NCI-H128 (cell line): ENCODE results near the gene FCGR2B.
"Not testable (repeated sequence)": the region's sequence is repeated elsewhere in the genome, so short reads cannot be mapped to it uniquely, and the experiment has no call there.

Source experiments
- DNase-seq: peaks from one replicate; lab custom pipeline; 2025; ENCODE audit not compliant: unreplicated experiment; lab: John Stamatoyannopoulos, UW

Gene FCGR2B

DNA sequence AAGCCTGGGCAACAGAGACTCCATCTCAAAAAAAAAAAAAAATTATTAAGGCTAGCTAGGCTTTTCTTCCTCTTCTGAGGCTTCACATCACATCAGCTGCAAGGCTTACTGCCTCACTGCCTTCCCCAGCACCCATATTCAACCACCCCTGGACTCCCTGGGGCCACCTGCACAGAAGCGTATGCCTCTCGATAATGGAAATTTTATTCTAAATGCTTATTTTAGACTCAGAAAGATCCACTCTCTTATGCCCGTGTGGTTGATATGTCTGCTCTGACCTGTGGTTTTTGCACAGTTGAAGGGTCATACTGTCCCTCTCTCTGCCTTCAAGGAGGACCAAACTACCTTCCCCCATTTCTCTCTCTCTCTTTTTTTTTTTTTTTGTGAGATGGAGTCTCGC is 42.6 kb downstream of the FCGR2B start:
- DNase-seq = no peak

DNA sequence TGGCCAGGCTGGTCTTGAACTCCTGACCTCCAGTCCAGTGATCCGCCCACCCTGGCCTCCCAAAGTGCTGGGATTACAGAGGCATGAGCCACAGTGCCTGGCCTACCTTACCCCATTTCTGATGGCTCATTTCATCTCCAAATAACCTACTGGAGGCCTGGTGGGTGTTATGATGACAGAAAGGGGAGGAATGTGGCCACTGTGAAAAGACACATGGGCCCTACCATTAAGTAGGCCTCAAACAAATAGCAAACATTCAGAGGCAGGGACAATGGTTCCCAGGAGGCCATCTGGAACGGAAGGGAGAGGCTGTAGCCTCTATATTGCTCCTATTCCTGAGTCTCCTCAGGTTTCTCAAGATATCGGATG is 43.2 kb downstream of the FCGR2B start:
- DNase-seq = no peak

DNA sequence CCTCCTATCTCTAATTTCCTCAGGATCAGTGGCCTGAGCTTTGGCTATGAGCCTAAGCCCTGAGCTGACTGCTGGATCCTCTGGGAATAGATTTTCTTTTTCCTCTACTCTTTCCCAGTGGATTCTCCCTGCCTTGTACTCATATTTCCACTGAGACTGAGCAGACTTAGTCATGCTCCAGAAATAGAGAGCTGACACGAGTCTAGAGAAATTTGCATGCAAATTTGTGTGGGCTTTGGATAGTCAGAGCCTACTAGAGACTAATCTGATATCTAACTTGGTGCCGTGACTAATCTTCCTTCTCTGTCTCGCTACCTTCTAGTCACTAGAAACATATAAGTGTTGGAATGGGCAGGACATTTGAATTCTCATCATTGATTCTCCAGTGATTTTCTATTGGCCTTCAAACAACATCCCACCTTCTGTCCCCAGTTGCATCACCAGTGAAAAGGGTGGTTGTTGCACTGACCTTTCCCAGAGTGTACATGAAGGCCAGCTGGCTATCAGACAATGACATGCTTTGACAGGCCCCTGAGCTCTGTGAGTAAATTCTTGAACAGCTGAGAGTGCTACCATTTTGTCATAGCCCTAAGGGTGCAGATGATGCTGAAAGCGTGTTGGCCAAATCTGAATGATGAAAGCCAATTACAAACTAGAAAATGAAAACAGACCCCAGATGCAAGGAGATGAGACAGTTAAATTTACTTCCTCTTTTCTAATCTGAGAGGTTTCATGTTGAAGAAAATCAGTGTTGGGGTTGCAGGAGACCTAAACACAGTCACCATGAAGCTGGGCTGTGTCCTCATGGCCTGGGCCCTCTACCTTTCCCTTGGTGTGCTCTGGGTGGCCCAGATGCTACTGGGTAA is 43.8 kb downstream of the FCGR2B start, which contains the start of gene FCRLA:
FCRLA (plus strand) TSS at position 748 of the 866 bp plus-strand sequence; CDS start at position 784, 36 bp downstream.
- DNase-seq = no peak

DNA sequence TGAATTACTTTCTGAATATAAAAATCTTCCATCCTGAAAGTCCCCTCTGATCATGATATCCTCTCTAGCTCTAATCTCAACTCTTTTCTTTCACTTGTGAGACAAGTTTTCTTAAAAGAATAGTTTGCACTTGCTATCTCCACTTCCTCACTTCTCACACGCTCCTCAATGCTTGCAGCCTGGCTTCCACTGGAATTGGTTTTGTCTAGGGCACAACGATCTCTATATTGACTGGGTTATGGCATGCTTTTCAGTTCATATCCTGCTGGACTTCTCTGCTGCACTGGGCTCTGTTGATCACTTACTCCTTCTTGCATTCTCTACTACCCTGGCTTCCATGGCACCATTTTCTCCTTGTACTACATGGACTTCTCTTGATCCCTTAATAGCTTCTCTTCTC is 44.6 kb downstream of the FCGR2B start:
- DNase-seq = no peak

DNA sequence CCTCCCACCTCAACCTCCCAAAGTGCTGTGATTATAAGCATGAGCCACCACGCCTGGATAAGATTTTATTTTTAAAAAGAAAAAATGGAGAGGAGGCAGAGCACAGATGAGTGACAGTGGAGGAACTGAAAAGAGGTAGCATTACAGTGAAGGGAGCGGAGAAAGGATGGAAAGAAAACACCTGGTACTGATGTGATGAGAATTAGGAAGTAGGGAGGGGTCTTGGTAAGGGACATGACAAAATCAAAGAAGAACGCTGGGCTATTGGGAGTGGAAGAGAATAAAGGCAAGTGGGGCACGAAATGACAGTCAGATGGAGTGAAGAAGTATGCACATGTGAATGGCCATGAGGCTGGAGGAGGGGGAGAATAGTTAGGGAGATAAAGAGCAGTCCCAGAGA is 46.4 kb downstream of the FCGR2B start:
- no peak for DNase-seq

DNA sequence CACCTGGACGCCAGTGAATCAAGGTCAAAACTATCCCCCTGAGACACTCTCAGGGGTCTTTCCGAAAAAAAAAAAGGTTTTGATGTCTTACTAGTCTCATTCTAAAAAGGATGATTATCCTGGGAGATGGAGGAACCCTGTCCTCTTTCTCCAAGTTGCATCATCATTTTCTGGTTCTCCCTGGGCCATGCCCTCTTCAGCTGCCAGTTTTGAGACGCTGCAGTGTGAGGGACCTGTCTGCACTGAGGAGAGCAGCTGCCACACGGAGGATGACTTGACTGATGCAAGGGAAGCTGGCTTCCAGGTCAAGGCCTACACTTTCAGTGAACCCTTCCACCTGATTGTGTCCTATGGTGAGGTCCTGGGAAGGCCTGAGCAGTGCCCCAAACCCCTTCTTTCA is 47.6 kb downstream of the FCGR2B start:
- no peak for DNase-seq

DNA sequence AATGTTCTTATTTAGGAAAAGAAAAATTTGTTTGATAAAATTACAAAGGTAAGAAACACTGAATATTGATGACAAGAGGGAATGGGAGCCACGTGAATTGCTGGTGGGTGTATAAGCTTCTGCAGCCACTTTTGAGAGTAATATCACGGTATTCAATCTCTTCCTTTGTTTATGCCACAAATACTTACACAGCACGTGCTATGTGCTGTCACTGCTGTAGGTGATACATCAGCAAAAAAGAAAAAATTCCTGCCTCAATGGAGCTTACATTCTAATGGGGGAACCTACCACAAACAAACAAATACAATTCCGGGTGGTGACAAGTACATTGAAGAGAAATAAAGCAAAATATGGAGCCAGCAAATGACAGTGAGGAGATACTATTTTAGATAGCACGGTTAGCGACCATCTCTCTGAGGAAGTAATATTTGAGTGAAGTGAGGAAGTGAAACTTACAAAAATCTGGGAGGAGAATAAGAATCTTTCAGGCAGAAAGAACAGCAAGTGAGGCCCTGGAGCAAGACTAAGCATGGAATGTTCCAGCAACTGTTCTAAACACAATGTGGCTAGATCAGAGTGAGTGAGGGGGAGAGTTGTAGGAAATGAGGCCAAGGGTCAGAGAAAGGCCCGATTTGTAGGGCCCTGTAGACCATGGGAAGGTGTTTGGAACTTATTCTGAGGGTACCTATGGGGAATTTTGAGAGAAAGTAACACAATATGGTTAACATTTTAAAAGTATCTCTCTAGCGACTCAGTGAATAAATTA is 55.8 kb downstream of the FCGR2B start:
- no peak for DNase-seq

DNA sequence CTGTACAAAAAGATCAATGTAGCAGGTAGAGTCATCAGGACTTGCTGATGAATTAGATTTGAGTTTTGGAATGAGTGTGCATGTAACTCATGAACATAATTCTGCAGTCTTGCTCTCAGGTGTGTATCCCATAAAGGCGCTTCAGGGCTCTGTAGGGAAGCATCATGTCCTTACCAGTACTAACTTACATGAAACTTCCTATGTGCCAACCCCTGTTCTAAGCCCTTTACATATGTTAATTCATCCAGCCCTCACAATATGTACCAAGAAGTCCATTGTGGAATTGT is 56.3 kb downstream of the FCGR2B start:
- DNase-seq = no peak

DNA sequence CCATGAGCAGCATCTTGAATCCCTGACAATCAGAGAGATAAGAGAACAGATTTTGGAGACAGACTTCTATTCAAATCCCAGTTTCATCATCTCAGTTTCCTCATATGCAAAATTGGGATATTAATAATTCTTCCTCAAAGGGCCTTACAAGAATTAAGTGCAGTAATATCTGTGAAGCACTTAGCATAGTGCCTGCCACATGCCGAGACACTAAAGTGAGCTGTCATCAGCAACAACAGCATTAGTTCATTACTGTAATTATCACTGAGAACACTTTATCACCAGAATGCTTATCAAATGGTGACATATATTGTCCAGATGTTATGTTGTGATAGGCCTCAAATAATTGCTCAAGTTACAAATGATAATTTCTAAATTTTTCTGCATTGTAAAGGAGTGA is 57.5 kb downstream of the FCGR2B start:
- DNase-seq = no peak

DNA sequence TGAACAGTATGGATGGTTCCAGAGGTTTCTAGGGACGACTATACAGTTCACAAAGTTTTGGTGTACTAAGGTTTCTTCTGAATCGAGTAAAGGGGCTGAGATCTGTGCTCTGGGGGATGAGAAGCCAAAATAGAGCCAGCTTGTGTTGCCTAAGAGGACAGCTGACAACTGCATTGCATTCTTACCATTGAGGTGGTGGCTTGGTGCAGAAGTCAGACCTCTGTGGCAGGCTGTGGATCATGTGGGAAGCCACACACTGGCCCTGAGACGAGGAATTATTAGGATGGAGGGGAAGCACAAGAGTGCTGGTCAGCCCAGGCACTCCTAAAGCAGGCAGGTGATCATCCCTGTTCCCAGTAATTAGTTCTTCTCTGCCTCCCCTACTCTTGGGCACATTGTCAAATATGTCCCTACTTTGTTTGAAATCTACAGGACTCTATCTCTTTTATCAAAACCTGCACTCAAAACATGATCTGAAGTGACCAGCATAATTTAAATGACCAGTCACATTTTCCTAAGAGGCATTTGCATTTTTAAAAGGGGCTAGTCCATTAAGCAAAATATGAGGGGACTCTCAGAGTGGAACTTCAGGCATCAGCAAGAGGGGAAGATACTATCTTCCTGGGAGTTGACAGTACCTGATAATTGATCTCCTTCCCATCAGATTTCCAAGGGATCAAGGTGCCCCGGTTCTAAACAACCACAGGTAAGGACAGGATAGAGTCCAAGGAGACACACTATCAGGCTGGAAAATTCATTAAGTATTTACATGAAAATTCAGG is 58.2 kb downstream of the FCGR2B start, which contains the start of gene FCRLB:
FCRLB (plus strand) TSS at position 589 of the 782 bp plus-strand sequence. CDS start 1,129 bp downstream, outside the sequence.
- DNase-seq = no peak

DNA sequence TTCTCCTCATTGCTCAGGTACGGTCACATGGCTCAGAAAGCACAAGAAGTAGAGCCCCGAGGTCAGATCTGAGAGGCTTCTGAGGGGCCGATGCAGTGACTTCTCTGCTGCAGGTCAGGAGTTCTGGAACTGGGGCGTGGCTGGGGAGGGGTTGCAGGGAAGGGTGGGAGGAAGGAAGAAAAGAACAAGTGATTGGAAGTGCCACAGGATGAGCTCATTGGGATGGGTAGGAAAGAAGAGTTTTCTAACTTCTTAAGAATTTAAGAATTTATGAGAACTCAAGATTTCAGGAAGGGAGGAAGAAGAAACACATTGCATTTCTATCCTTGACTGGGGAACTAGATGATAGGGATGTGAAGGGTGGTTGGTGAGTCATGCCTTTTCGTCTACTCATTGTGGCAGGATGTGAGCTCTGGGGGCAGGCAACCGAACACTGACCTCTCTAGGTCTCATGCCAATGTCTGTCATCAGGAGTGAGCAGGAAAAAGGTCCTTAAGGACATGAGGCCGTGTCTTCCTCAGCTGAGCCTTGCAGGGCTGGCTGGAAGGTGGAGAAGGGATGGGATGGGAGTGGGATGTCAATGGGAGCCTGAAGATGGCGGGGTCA is 58.9 kb downstream of the FCGR2B start:
- DNase-seq = no peak

DNA sequence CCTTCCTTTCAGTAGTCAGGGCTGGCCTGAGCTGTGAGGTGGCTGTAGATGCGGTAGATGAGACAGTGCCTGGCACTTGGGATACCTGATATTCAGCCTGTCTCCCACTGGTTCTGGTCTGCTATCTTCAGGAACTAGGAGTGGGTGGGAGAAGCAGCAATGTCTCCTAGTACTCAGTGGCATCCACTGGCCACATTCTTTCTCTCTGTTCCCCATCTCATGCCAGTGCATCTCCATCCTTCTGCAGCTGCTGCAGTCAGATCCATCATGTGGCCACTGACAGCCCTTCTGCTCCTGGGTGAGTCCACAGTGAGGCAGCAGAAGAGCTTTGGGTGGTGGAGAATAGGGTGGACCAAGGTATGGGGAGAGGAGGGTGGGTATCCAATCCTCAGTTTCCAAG is 59.5 kb downstream of the FCGR2B start:
- no peak for DNase-seq

DNA sequence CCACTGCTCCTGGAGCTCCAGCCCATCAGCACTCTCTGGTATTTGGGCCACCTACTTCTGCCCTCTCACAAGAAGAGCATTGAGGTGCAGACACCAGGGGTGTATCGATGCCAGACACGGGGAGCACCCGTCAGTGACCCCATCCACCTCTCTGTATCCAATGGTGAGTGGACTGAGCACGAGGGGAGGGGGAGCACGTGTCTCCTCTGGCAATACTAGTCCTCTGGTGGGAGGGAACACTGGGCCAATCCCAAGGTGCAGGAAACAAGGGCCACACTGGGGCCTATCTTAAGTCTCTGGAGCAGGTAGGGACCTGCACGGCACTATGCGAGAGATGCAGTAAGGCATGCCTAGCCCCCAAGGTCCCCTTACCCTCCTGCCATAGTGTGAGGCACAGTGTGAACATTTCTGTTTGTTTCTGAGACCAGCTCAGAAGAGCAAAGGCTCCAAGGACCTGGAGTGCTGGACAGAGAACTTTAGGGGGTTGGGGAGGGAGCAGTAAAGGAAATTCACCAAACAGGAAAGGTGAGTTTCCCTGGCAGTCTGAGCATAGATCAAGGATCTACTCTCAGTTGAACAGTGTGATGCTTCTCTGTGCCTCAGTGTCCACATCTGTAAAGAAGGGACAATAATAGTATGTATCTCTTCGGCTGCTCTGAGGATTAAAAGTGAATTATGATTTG is 60.7 kb downstream of the FCGR2B start:
- DNase-seq = no peak

DNA sequence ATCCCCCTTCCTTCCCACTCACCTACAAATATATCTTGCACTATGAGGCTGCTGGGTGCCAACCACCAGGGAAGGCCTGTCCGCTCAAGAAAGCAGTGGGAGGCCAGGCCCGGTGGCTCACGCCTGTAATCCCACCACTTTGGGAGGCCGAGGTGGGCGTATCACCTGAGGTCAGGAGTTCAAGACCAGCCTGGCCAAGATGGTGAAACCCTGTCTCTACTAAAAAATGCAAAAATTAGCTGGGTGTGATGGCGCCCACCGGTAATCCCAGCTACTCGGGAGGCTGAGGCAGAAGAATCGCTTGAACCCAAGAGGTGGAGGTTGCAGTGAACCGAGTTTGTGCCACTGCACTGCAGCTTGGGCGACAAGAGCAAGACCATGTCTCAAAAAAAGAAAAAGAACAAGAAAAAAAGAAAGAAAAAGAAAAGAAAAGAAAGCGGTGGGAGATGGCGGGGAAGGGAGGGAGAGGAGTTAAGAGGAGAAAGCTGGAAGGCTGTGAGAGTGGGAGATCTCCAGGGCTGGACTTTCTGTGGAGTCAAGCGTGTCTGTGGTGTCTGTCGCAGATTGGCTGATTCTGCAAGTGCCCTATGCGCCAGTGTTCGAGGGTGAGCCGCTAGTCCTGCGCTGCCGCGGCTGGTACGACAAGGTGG is 62.4 kb downstream of the FCGR2B start:
- DNase-seq = not testable (repeated sequence)

DNA sequence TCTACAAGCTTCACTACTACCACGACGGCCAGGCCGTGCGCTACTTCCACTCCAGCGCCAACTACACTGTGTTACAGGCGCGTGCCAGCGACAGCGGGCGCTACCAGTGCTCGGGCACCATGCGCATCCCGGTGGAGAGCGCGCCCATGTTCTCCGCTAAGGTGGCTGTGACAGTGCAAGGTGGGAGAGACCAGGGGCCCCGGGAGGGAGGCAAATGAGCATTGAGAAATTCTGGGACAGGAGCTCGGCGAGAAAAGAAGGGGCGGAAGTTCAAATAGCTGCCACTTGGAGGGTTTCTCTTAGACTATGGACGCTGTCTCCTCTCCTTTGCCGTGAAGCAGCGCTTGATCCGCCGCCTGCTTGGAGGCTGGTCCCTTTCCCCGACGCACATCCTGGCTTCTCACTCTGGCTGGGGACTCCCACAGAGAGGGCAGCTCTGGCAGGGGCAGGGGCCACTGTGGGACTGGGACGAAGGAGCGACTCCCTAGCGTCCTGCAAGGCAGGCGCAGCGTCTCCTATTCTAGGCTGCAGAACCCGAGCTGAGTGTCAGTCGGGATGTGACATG is 63.0 kb downstream of the FCGR2B start:
- DNase-seq = no peak

DNA sequence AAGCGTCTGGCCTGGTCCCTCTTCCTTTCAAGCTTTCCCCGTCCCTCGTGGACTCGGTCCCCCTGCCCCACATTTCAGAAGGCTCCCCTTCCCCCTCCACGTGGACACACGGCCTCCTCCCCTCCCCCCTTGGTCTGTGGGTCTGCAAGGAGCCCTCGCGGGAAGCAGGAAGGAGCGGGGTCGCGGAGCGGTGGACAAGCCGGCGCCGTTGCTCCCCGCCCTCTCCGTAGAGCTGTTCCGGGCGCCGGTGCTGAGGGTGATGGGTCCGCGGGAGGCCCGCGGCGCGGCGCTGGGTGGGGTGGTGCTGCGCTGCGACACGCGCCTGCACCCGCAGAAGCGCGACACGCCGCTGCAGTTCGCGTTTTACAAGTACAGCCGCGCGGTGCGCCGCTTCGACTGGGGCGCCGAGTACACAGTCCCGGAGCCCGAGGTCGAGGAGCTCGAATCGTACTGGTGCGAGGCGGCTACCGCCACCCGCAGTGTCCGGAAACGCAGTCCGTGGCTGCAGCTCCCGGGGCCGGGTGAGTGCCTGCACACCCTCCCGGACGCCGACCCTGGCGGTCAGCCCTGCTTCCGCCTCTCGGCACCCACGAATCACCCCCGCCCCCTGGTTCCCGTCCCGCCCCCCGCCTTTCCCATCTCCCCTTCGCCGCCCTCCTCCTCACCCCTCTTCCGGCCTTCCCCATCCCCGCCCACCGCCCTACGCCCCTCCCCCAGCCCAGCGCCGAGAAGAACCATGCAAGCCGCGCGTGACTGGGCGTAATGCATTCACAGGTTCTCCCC is 63.7 kb downstream of the FCGR2B start:
- no peak for DNase-seq

DNA sequence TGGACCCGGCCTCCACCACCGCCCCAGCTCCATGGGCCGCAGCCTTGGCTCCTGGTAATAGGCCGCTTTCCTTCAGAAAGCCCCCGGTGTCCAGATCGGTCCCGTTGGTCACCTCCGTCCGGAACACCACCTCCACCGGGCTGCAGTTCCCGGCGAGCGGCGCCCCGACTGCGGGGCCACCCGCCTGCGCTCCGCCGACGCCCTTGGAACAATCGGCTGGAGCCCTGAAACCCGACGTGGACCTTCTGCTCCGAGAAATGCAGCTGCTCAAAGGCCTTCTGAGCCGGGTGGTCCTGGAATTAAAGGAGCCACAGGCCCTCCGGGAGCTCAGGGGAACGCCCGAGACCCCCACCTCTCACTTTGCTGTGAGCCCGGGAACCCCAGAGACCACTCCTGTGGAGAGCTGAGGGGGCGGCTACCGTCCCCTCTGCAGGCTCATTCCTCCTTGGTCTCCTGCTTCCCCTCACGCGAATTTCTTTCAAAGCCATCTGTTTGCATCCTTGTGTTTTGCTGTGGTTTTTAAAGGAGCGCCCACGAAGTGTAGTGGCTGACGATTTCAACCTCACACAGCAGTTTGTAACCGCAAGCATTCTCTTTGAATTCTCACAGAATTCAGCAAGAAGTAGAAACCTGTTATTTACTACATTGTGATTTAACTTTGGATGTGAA is 64.4 kb downstream of the FCGR2B start:
- DNase-seq = no peak
